Activated CD4-positive, alpha-beta T cell treated with anti-CD3 and anti-CD28 coated beads for 36 hours (primary cell): ENCODE measurements around the gene KIR2DL3. TPM values are rescaled to one million over a fixed set of nuclear protein-coding genes. Genes with fewer than 3 reads are reported as not detected.

Experiments used
- total RNA-seq, 2 experiments: library from RNA; stranded (reverse); gene quantifications; one replicate each; pipeline ENCODE4 v1.2.3, GENCODE V29; 2021

Gene KIR2DL3
- total RNA-seq, 2 experiments from 2014 or later = not detected

Other genes with a start within 250 kb of the KIR2DL3 start
- 1 to 10 TPM; 3.7 to 5.1 TPM for gene LAIR2, start 235.7 kb upstream of the KIR2DL3 start, total RNA-seq
- not detected for gene LILRA2, start 164.7 kb upstream of the KIR2DL3 start, total RNA-seq
- gene LILRA1, start 144.9 kb upstream of the KIR2DL3 start, total RNA-seq = not detected
- not detected for gene LILRB1, start 108.0 kb upstream of the KIR2DL3 start, total RNA-seq
- not detected for gene LILRB4, start 75.5 kb upstream of the KIR2DL3 start, total RNA-seq
- not detected for gene KIR3DL3, start 14.1 kb upstream of the KIR2DL3 start, total RNA-seq
- not detected for gene KIR2DL1, start 31.3 kb downstream of the KIR2DL3 start, total RNA-seq
- gene KIR2DL4, start 65.1 kb downstream of the KIR2DL3 start, total RNA-seq = not detected
- gene KIR3DL1, start 78.0 kb downstream of the KIR2DL3 start, total RNA-seq = not detected
- under 1 TPM; 0.11 to 0.14 TPM for gene KIR2DS4, start 94.2 kb downstream of the KIR2DL3 start, total RNA-seq
- gene KIR3DL2, start 111.9 kb downstream of the KIR2DL3 start, total RNA-seq = 1 to 10 TPM; 1.3 to 1.4 TPM
- not detected for gene FCAR, start 135.7 kb downstream of the KIR2DL3 start, total RNA-seq
- gene NCR1, start 167.6 kb downstream of the KIR2DL3 start, total RNA-seq = not detected
- not detected for gene NLRP7, start 209.0 kb downstream of the KIR2DL3 start, total RNA-seq
- 1 to 10 TPM; 7.1 to 8.8 TPM for gene NLRP2, start 227.9 kb downstream of the KIR2DL3 start, total RNA-seq